ENCODE results near the gene MRGPRE.

Gene MRGPRE

DNA sequence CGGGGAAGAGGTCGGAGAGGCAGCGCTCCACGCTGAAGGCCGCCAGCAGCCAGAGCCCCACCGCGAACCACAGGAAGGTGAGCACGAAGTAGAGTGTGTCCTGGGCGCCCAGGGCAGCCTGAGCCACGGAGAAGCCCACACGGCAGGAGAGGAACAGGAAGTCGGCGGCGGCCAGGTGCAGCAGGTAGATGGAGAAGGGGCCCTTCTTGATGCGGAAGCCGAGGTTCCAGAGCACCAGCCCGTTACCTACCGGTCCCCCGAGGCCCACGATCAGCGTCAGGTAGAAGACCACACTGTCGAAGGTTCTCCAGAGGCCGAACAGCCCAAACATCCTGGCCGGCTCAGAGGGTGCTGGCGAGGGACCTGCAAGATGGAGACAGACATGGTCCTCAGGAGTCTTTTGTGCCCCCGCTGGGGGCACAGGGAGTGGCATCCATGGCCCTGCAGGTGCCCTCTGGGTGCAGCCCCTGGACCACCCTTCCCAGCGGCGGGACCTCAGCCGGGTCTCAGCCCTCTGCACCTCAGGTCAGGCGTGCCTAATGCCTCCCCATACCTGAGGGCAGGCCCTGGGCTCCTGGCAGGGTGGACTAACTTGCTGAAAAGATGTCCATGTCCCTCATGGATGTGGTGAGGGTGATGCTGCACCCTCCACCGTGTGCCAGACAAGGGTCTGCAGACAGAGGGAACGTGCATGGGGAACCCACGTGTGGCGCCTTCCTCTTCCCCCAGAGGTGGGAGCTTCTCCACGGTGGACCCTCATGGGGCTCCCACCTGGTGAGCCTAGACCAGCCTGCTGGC is 13.5 kb downstream of the MRGPRE start, which contains the start of gene MRGPRG:
Gene MRGPRG (minus strand): TSS at position 331 of the 798 bp plus-strand sequence. CDS start 0 bp downstream, at position 331.
- no peak within 1 kb of the TSS for H3K4me3 ChIP-seq (ENCODE audit: low read depth in 1 of 2, low read length in 2 of 2)
- no peaks in the 10 kb centered on the region for H3K36me3 ChIP-seq (ENCODE audit: insufficient read depth, low read length)
- no peak for DNase-seq
- H3K9me3 ChIP-seq (ENCODE audit: insufficient read depth, low read length, severe bottlenecking): no peaks in the 10 kb centered on the region
- H3K9ac ChIP-seq (ENCODE audit: low read depth, low read length): peak within 1 kb of the TSS; percentile 10; the same call in 1 of the 2 replicates
- no peaks in the 10 kb centered on the region for H4K20me1 ChIP-seq (ENCODE audit: insufficient read depth, low read length)
- TF ChIP-seq CTCF (IDR thresholded peaks at IDR 0.05; ENCODE audit: borderline replicate concordance, extremely low read depth, low read length, poor library complexity, severe bottlenecking) (no peak), EZH2 (IDR thresholded peaks at IDR 0.05; ENCODE audit: borderline replicate concordance, low read depth, low read length, severe bottlenecking) (no peak)
- ATAC-seq (ENCODE audit: insufficient read depth, low read depth): no peak
- no peaks in the 10 kb centered on the region for H3K79me2 ChIP-seq (ENCODE audit: insufficient read depth, low read length)
- no peak within 1 kb of the TSS for H2AFZ ChIP-seq (ENCODE audit: low read depth, low read length)
- H3K27me3 ChIP-seq (ENCODE audit: insufficient read depth, low read length, poor library complexity): no peaks in the 10 kb centered on the region
- no peak within 1 kb of the TSS for H3K27ac ChIP-seq (ENCODE audit: low read length)
- H3K4me2 ChIP-seq (ENCODE audit: insufficient read depth, low read length): no peak within 1 kb of the TSS
- peaks cover 32% of the 10 kb centered on the region for H3K4me1 ChIP-seq (ENCODE audit: insufficient read depth, low read length)

DNA sequence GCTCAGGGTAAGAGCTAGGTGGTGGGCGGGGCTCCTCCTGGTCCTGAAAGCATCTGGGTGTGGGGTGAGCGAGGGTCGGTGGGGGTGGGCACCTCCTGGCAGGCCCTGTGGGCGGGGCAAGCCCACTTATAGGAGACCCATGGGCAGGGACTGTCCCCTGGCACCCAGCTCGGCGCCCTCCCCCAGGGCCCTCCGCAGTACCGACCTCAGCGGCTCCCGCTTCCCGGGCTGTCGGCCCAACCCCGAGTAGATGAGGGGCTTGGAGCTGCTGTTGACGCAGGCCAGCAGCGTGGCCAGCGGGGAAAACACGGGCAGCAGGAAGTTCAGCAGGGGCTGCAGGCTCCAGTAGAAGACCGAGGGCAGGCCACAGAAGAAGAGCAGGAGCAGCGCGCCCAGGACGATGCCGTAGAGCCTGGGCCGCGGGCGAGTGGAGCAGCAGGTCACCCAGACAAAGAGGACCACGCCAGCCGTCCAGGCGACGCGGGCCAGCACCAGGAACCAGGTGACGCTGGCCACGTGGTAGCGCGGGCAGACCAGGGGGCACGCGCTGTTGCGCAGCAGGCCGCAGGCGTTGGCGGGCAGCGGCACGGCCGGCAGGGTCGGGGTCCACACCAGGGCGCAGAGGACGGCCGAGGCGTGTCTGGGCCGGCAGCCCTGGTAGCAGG is 14.3 kb downstream of the MRGPRE start:
- no peak for TF ChIP-seq EZH2 (IDR thresholded peaks at IDR 0.05; ENCODE audit: borderline replicate concordance, low read depth, low read length, severe bottlenecking)
- no peak for TF ChIP-seq CTCF (IDR thresholded peaks at IDR 0.05; ENCODE audit: borderline replicate concordance, extremely low read depth, low read length, poor library complexity, severe bottlenecking)
- H3K79me2 ChIP-seq (ENCODE audit: insufficient read depth, low read length): no peaks in the 10 kb centered on the region
- H3K9ac ChIP-seq (ENCODE audit: low read depth, low read length): peak overlapping the region; percentile 10; the same call in 1 of the 2 replicates
- no peak for DNase-seq
- peaks cover 24% of the 10 kb centered on the region for H3K4me1 ChIP-seq (ENCODE audit: insufficient read depth, low read length)
- no peak overlapping the region for H2AFZ ChIP-seq (ENCODE audit: low read depth, low read length)
- H3K36me3 ChIP-seq (ENCODE audit: insufficient read depth, low read length): no peaks in the 10 kb centered on the region
- H3K27ac ChIP-seq (ENCODE audit: low read length): no peak overlapping the region
- no peak overlapping the region for H3K4me3 ChIP-seq (ENCODE audit: low read depth in 1 of 2, low read length in 2 of 2)
- no peak overlapping the region for H3K4me2 ChIP-seq (ENCODE audit: insufficient read depth, low read length)
- H3K9me3 ChIP-seq (ENCODE audit: insufficient read depth, low read length, severe bottlenecking): no peaks in the 10 kb centered on the region
- no peaks in the 10 kb centered on the region for H4K20me1 ChIP-seq (ENCODE audit: insufficient read depth, low read length)
- ATAC-seq (ENCODE audit: insufficient read depth, low read depth): no peak
- no peaks in the 10 kb centered on the region for H3K27me3 ChIP-seq (ENCODE audit: insufficient read depth, low read length, poor library complexity)

- Histone ChIP-seq H2AFZ (ENCODE audit: low read depth, low read length) (no peak overlapping the region), H3K9ac (ENCODE audit: low read depth, low read length) (no peak overlapping the region), H3K4me1 (ENCODE audit: insufficient read depth, low read length) (peaks cover 8% of the 10 kb centered on the region), H3K4me3 (ENCODE audit: low read depth in 1 of 2, low read length in 2 of 2) (no peak overlapping the region), H3K79me2 (ENCODE audit: insufficient read depth, low read length) (no peaks in the 10 kb centered on the region), H4K20me1 (ENCODE audit: insufficient read depth, low read length) (no peaks in the 10 kb centered on the region), H3K36me3 (ENCODE audit: insufficient read depth, low read length) (no peaks in the 10 kb centered on the region), H3K27ac (ENCODE audit: low read length) (no peak overlapping the region), H3K4me2 (ENCODE audit: insufficient read depth, low read length) (no peak overlapping the region), H3K27me3 (ENCODE audit: insufficient read depth, low read length, poor library complexity) (no peaks in the 10 kb centered on the region), H3K9me3 (ENCODE audit: insufficient read depth, low read length, severe bottlenecking) (peaks cover 5% of the 10 kb centered on the region)
- ATAC-seq (ENCODE audit: insufficient read depth, low read depth) (no peak), DNase-seq (no peak)
- TF ChIP-seq CTCF (IDR thresholded peaks at IDR 0.05; ENCODE audit: borderline replicate concordance, extremely low read depth, low read length, poor library complexity, severe bottlenecking) (no peak), EZH2 (IDR thresholded peaks at IDR 0.05; ENCODE audit: borderline replicate concordance, low read depth, low read length, severe bottlenecking) (no peak)
Measured at GRCh38 chr11:3216027-3216525, 16.1 kb downstream of the MRGPRE start.
